ENCODE measurements around the gene CASK. TPM values are rescaled to one million over a fixed set of nuclear protein-coding genes. Genes with fewer than 3 reads are reported as not detected.

Gene CASK
- total RNA-seq, 2 donors from 2014 or later: 15.0 to 17.0 TPM

- DNase-seq (ENCODE audit: low spot score): no peak
- Histone ChIP-seq H3K27me3 (no peaks in the 10 kb centered on the region), H3K4me3 (no peak overlapping the region), H3K27ac (no peak overlapping the region), H3K9me3 (no peaks in the 10 kb centered on the region), H3K36me3 (no peaks in the 10 kb centered on the region), H3K4me1 (peaks cover 0 to 6% of the 10 kb centered on the region in 2 donors)
- no peak for TF ChIP-seq CTCF (IDR thresholded peaks at IDR 0.05)
Measured at GRCh38 chrX:41563876-41564275, 359.5 kb downstream of the CASK start.

GRCh38 chrX:41561045-41561444 lies 362.3 kb downstream of the CASK start:
- H3K9me3 ChIP-seq: no peaks in the 10 kb centered on the region
- peaks cover 0 to 6% of the 10 kb centered on the region in 2 donors for H3K4me1 ChIP-seq
- H3K36me3 ChIP-seq: no peaks in the 10 kb centered on the region
- H3K4me3 ChIP-seq: no peak overlapping the region
- no peaks in the 10 kb centered on the region for H3K27me3 ChIP-seq
- peak overlapping the region; percentile 19 to 37 for H3K27ac ChIP-seq
- no peak for DNase-seq (ENCODE audit: low spot score)
- no peak for TF ChIP-seq CTCF (IDR thresholded peaks at IDR 0.05)

GRCh38 chrX:41559235-41560052 lies 363.9 kb downstream of the CASK start:
- H3K27me3 ChIP-seq: no peaks in the 10 kb centered on the region
- H3K4me3 ChIP-seq: no peak overlapping the region
- no peaks in the 10 kb centered on the region for H3K36me3 ChIP-seq
- H3K9me3 ChIP-seq: no peaks in the 10 kb centered on the region
- no peak for DNase-seq (ENCODE audit: low spot score)
- peaks cover 0 to 6% of the 10 kb centered on the region in 2 donors for H3K4me1 ChIP-seq
- H3K27ac ChIP-seq: peak overlapping the region; percentile 12 to 29
- TF ChIP-seq CTCF (IDR thresholded peaks at IDR 0.05): no peak

DNA sequence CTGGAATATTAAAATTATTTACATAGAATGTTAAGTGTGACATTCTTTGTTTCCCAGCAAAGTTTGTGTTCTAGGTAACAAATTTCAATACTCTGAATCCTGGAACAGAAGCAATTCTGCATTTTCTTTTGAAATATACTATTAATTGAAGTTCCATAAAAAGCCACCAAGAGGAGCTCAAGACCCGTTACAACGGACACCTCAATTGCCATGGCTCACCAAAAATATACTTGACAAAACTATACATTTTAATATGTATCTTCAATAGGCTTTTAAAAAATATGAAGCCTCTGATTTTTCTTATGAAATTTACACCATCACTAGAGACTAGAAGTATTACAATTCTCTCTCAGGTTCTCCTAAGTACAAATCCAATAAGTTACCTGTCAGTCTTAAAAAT lies 364.8 kb downstream of the CASK start:
- no peak overlapping the region for H3K4me3 ChIP-seq
- peaks cover 0 to 6% of the 10 kb centered on the region in 2 donors for H3K4me1 ChIP-seq
- no peak overlapping the region for H3K27ac ChIP-seq
- no peaks in the 10 kb centered on the region for H3K9me3 ChIP-seq
- DNase-seq (ENCODE audit: low spot score): no peak
- no peaks in the 10 kb centered on the region for H3K27me3 ChIP-seq
- H3K36me3 ChIP-seq: no peaks in the 10 kb centered on the region
- TF ChIP-seq CTCF (IDR thresholded peaks at IDR 0.05): peak in 1 of 2 donors; percentile 59

GRCh38 chrX:41556958-41557357 lies 366.4 kb downstream of the CASK start:
- Histone ChIP-seq H3K27me3 (no peaks in the 10 kb centered on the region), H3K27ac (no peak overlapping the region), H3K4me3 (no peak overlapping the region), H3K9me3 (no peaks in the 10 kb centered on the region), H3K36me3 (no peaks in the 10 kb centered on the region), H3K4me1 (peaks cover 0 to 6% of the 10 kb centered on the region in 2 donors)
- DNase-seq (ENCODE audit: low spot score): no peak
- no peak for TF ChIP-seq CTCF (IDR thresholded peaks at IDR 0.05)
